Neural cell (in vitro differentiated cells): ENCODE results near the gene TUBA8.

ENCODE experiments used
- EZH2 ChIP-seq: fragments of 200-600, 300-800 bp; shearing (Covaris generic), sonication (generic); IDR thresholded peaks from 2 replicates; pipeline ENCODE4 v1.6.1; 2014; ENCODE audit warnings: antibody characterized with exemption, low read length, borderline replicate concordance, mild to moderate bottlenecking; ENCODE audit not compliant: insufficient read depth, poor library complexity, severe bottlenecking
- MXI1 ChIP-seq: fragments of 450-650 bp; conservative IDR thresholded peaks from 2 replicates; pipeline ENCODE4 v1.6.1; 2014; ENCODE audit warnings: antibody characterized with exemption, mild to moderate bottlenecking; ENCODE audit not compliant: poor library complexity, severe bottlenecking
- POLR2AphosphoS5 ChIP-seq: IDR thresholded peaks from 2 replicates; pipeline ENCODE4 v1.6.1; 2012
- SMC3 ChIP-seq: fragments of 450-650 bp; conservative IDR thresholded peaks from 2 replicates; pipeline ENCODE4 v1.6.1; 2014; ENCODE audit warnings: antibody characterized with exemption, mild to moderate bottlenecking, moderate library complexity; ENCODE audit not compliant: poor library complexity
- TAF1 ChIP-seq: IDR thresholded peaks from 2 replicates; pipeline ENCODE4 v1.6.1; 2012; ENCODE audit warnings: low read depth
- TF ChIP-seq, protein P1 (sequence below): fragments of 450-650 bp; IDR thresholded peaks from 2 replicates; pipeline ENCODE4 v1.5.1; 2014; ENCODE audit warnings: antibody characterized with exemption, mild to moderate bottlenecking, moderate library complexity; ENCODE audit not compliant: poor library complexity, severe bottlenecking
- TF ChIP-seq, protein P2 (sequence below): IDR thresholded peaks from 2 replicates; pipeline ENCODE4 v1.6.1; 2012; ENCODE audit warnings: borderline replicate concordance

DNA sequence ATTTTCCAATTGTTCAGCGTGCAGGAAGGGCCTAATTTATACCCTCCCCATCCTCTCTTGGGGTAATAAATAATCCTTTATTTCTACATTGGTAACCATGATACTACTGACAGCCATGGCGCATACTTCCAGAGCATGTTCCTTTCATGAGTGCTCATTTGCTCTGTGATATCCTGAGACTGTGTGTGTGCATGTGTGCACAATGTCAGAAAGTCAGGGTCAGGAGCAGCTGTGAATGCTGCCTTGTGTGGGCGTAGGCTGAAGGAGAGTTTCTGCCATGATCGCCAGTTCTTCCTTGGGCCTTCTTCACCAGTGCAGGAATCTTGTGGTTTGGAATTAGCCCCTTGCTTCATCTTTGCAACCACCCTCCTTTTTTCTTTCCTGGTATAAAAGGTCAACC, 10.2 kb downstream of the TUBA8 start:
- TF ChIP-seq, protein P1, sequence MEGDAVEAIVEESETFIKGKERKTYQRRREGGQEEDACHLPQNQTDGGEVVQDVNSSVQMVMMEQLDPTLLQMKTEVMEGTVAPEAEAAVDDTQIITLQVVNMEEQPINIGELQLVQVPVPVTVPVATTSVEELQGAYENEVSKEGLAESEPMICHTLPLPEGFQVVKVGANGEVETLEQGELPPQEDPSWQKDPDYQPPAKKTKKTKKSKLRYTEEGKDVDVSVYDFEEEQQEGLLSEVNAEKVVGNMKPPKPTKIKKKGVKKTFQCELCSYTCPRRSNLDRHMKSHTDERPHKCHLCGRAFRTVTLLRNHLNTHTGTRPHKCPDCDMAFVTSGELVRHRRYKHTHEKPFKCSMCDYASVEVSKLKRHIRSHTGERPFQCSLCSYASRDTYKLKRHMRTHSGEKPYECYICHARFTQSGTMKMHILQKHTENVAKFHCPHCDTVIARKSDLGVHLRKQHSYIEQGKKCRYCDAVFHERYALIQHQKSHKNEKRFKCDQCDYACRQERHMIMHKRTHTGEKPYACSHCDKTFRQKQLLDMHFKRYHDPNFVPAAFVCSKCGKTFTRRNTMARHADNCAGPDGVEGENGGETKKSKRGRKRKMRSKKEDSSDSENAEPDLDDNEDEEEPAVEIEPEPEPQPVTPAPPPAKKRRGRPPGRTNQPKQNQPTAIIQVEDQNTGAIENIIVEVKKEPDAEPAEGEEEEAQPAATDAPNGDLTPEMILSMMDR, result no peak
- TF ChIP-seq POLR2AphosphoS5, result no peak
- TF ChIP-seq SMC3, result no peak
- TF ChIP-seq TAF1, result no peak
- TF ChIP-seq, protein P2, sequence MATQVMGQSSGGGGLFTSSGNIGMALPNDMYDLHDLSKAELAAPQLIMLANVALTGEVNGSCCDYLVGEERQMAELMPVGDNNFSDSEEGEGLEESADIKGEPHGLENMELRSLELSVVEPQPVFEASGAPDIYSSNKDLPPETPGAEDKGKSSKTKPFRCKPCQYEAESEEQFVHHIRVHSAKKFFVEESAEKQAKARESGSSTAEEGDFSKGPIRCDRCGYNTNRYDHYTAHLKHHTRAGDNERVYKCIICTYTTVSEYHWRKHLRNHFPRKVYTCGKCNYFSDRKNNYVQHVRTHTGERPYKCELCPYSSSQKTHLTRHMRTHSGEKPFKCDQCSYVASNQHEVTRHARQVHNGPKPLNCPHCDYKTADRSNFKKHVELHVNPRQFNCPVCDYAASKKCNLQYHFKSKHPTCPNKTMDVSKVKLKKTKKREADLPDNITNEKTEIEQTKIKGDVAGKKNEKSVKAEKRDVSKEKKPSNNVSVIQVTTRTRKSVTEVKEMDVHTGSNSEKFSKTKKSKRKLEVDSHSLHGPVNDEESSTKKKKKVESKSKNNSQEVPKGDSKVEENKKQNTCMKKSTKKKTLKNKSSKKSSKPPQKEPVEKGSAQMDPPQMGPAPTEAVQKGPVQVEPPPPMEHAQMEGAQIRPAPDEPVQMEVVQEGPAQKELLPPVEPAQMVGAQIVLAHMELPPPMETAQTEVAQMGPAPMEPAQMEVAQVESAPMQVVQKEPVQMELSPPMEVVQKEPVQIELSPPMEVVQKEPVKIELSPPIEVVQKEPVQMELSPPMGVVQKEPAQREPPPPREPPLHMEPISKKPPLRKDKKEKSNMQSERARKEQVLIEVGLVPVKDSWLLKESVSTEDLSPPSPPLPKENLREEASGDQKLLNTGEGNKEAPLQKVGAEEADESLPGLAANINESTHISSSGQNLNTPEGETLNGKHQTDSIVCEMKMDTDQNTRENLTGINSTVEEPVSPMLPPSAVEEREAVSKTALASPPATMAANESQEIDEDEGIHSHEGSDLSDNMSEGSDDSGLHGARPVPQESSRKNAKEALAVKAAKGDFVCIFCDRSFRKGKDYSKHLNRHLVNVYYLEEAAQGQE, result no peak
- no peak for TF ChIP-seq MXI1
- no peak for TF ChIP-seq EZH2
